A549 (cell line): ENCODE results near the gene CYP19A1. TPM values are rescaled to one million over a fixed set of nuclear protein-coding genes. Genes with fewer than 3 reads are reported as not detected.
A peak's percentile ranks its signal among the peaks of the same experiment; 100 is the strongest.

ENCODE experiments used
- ATAC-seq, 2 experiments: fragments of 200-7000 bp in 1 of 2; fragments of >200 bp in 1 of 2; cut with Nextera tagmentation in 1 of 2; cut with Tn5 transposase in 1 of 2; 3 replicates each; pipeline versions ENCODE4 v1.8.0 to v1.9.1; 2018 to 2020; ENCODE audit warnings: mild to moderate bottlenecking in 1 of 2, moderate library complexity in 1 of 2
- CTCF ChIA-PET: fragments of 300-600 bp; sonication (Branson Sonifier 250); formaldehyde crosslinking; extraction: SDS; loops from one replicate; lab custom pipeline; 2021; ENCODE audit warnings: antibody characterized with exemption, inconsistent platforms; lab: Yijun Ruan, JAX
- POLR2A ChIA-PET: fragments of 350-600 bp; formaldehyde crosslinking; extraction: SDS; loops from one replicate; lab custom pipeline; 2021; ENCODE audit warnings: antibody characterized with exemption, inconsistent platforms; lab: Yijun Ruan, JAX
- DNase-seq, 2 experiments: peaks; one replicate each; pipeline versions ENCODE4 v3.0.0 to v3.0.0-alpha.2; 2011 to 2016; ENCODE audit warnings: low read depth in 1 of 2, low spot score in 1 of 2
- FAIRE-seq: peaks from 2 replicates; lab custom pipeline; 2011; peaks lifted over from hg19 to GRCh38; lab: Jason Lieb, UNC
- H3K27ac ChIP-seq, 2 experiments: fragments of >200 bp; sonication (Bioruptor Twin); formaldehyde crosslinking; 3 replicates each; pipeline ENCODE4 v1.5.1; 2016 to 2017
- H3K4me1 ChIP-seq: fragments of >200 bp; sonication (Bioruptor Twin); formaldehyde crosslinking; 3 replicates; pipeline ENCODE4 v1.6.1; 2016
- H3K4me2 ChIP-seq: fragments of >200 bp; sonication (Bioruptor Twin); formaldehyde crosslinking; 3 replicates; pipeline ENCODE4 v1.6.1; 2016
- H3K4me3 ChIP-seq: fragments of >200 bp; sonication (Bioruptor Twin); formaldehyde crosslinking; 3 replicates; pipeline ENCODE4 v1.5.1; 2016
- H3K9me3 ChIP-seq: fragments of >200 bp; sonication (Bioruptor Twin); formaldehyde crosslinking; 3 replicates; pipeline ENCODE4 v1.6.1; 2016
- CEBPB ChIP-seq, 2 experiments: fragments of >200 bp in 1 of 2; sonication (Bioruptor Twin) in 1 of 2; formaldehyde crosslinking in 1 of 2; IDR thresholded peaks; 2 replicates each; pipeline ENCODE4 v1.6.1; 2012 to 2016
- E2F6 ChIP-seq: IDR thresholded peaks from 2 replicates; pipeline ENCODE4 v1.6.1; 2012; ENCODE audit warnings: low read depth, borderline replicate concordance
- EHMT2 ChIP-seq: fragments of 200-600 bp; sonication (generic); IDR thresholded peaks from 2 replicates; pipeline ENCODE4 v1.6.1; 2016; ENCODE audit warnings: antibody characterized with exemption, low read depth, mild to moderate bottlenecking, moderate library complexity
- FOSL2 ChIP-seq, 2 experiments: fragments of 450-650 bp in 1 of 2; fragments of >200 bp in 1 of 2; sonication (Bioruptor Twin) in 1 of 2; formaldehyde crosslinking; IDR thresholded peaks; 2 replicates each; pipeline versions ENCODE4 v1.5.0 to v1.6.1; 2016 to 2020; ENCODE audit warnings: mild to moderate bottlenecking in 1 of 2, moderate library complexity in 1 of 2
- HDAC2 ChIP-seq: fragments of 200-600 bp; sonication (generic); IDR thresholded peaks from 2 replicates; pipeline ENCODE4 v1.6.1; 2016
- JUN ChIP-seq, 2 experiments: fragments of >200 bp; sonication (Bioruptor Twin); formaldehyde crosslinking; IDR thresholded peaks; 2 replicates in 1 of 2; 3 replicates in 1 of 2; pipeline ENCODE4 v1.6.1; 2016 to 2017
- JUNB ChIP-seq: fragments of >200 bp; sonication (Bioruptor Twin); formaldehyde crosslinking; IDR thresholded peaks from 2 replicates; pipeline ENCODE4 v1.6.1; 2016
- KDM5A ChIP-seq: fragments of 200-600 bp; sonication (generic); IDR thresholded peaks from 2 replicates; pipeline ENCODE4 v1.6.1; 2016; ENCODE audit warnings: antibody characterized with exemption, mild to moderate bottlenecking
- MAFK ChIP-seq: fragments of 450-650 bp; IDR thresholded peaks from 2 replicates; pipeline ENCODE4 v1.6.1; 2014; ENCODE audit not compliant: partially characterized antibody
- NFE2L2 ChIP-seq: fragments of 150-350 bp; conservative IDR thresholded peaks from 2 replicates; pipeline ENCODE4 v1.6.1; 2014; ENCODE audit warnings: low read length
- NPAS2 ChIP-seq: fragments of 250-450 bp; sonication (Bioruptor Pico); IDR thresholded peaks from 2 replicates; pipeline ENCODE4 v1.8.0; 2022; ENCODE audit warnings: mild to moderate bottlenecking, moderate library complexity, borderline replicate concordance
- NR3C1 ChIP-seq: fragments of >200 bp; sonication (Bioruptor Twin); formaldehyde crosslinking; IDR thresholded peaks from 3 replicates; pipeline ENCODE4 v1.6.1; 2017
- PBX3 ChIP-seq: IDR thresholded peaks from 2 replicates; pipeline ENCODE4 v1.6.1; 2012
- PHF8 ChIP-seq: fragments of 200-600 bp; sonication (generic); IDR thresholded peaks from 2 replicates; pipeline ENCODE4 v1.6.1; 2016; ENCODE audit warnings: low read depth, mild to moderate bottlenecking, antibody characterized with exemption, moderate library complexity, borderline replicate concordance
- POLR2A ChIP-seq: IDR thresholded peaks from 2 replicates; pipeline ENCODE4 v1.6.1; 2012; ENCODE audit warnings: mild to moderate bottlenecking, low read length
- REST ChIP-seq: fragments of 200-600 bp; sonication (generic); IDR thresholded peaks from 2 replicates; pipeline ENCODE4 v1.6.1; 2016; ENCODE audit warnings: antibody characterized with exemption, mild to moderate bottlenecking, moderate library complexity
- SMC3 ChIP-seq: fragments of >200 bp; sonication (Bioruptor Twin); formaldehyde crosslinking; IDR thresholded peaks from 3 replicates; pipeline ENCODE4 v1.6.1; 2018; ENCODE audit warnings: inconsistent platforms
- TFCP2L1 ChIP-seq: fragments of 250-450 bp; sonication (Bioruptor Pico); IDR thresholded peaks from 2 replicates; pipeline ENCODE4 v1.5.0; 2021; ENCODE audit warnings: mild to moderate bottlenecking
- ZFP36 ChIP-seq: fragments of 450-650 bp; IDR thresholded peaks from 2 replicates; pipeline ENCODE4 v1.6.1; 2014; ENCODE audit warnings: borderline replicate concordance; ENCODE audit not compliant: partially characterized antibody
- whole genome bisulfite sequencing: methylation state at CpG from one replicate; pipeline ENCODE4 v1.1.6; 2017; ENCODE audit errors: missing lambda C conversion rate; 5-methylcytosine and 5-hydroxymethylcytosine counted together
- polyA plus RNA-seq, 4 experiments: library from polyadenylated mRNA; depleted of rRNA in 3 of 4; stranded (reverse); fragments of >200 nt; fragmentation: RNase III in 1 of 4; extraction: RNeasy Plus Mini Kit Qiagen cat#74134 plus additional on column Dnase treatment in 1 of 4; gene quantifications; 2 replicates in 3 of 4; 3 replicates in 1 of 4; pipeline ENCODE4 v1.2.3, GENCODE V29; 2011 to 2017

The CYP19A1 gene
- polyA plus RNA-seq, 2 of the 4 experiments (the other 2 are of a cell fraction) = 0.36 TPM; not detected in 1

GRCh38 chr15:51313644-51314280 is 24.6 kb downstream of the CYP19A1 start:
- ATAC-seq (no peak), DNase-seq (no peak), FAIRE-seq (no peak)
- Histone ChIP-seq H3K4me1 (peaks cover 18% of the 10 kb centered on the region; the same call in 2 of the 3 replicates), H3K4me2 (no peak overlapping the region), H3K27ac (no peak overlapping the region), H3K9me3 (no peaks in the 10 kb centered on the region), H3K4me3 (no peak overlapping the region)
- WGBS = 63% methylated on average over 10 of the region's 10 CpGs
- ChIA-PET POLR2A (no interaction called here), CTCF (interaction anchor here (1.4 to 5.9 kb wide), 5 partner anchors 15 to 151 kb away, joined by 4 to 24 read pairs (median 12); no protein-coding TSS in a partner anchor)
- TF ChIP-seq PHF8 (no peak), HDAC2 (no peak), EHMT2 (no peak), REST (no peak), NFE2L2 (no peak), TFCP2L1 (no peak), CEBPB (IDR thresholded peaks at IDR 0.05) (no peak), KDM5A (no peak), POLR2A (no peak), ZFP36 (no peak), SMC3 (no peak), MAFK (no peak), NR3C1 (no peak), E2F6 (no peak), NPAS2 (CRISPR knock-in tag) (no peak), PBX3 (no peak)

- peak overlapping the region; percentile 15; the same call in 2 of the 3 replicates for H3K4me2 ChIP-seq
- H3K9me3 ChIP-seq = no peaks in the 10 kb centered on the region
- CTCF ChIA-PET = interaction anchor here (1.2 to 5.9 kb wide), 6 partner anchors 14 to 150 kb away, joined by 3 to 24 read pairs (median 11); no protein-coding TSS in a partner anchor
- no peak; a peak in 1 of 6 replicates for ATAC-seq
- no peak overlapping the region for H3K4me3 ChIP-seq
- peaks cover 18% of the 10 kb centered on the region; the same call in 2 of the 3 replicates for H3K4me1 ChIP-seq
- POLR2A ChIA-PET = no interaction called here
- peak overlapping the region; percentile 6 to 34; a peak in 2 of 6 replicates for H3K27ac ChIP-seq
- FAIRE-seq = no peak
- TF ChIP-seq JUN (IDR thresholded peaks at IDR 0.05) (no peak), FOSL2 (IDR thresholded peaks at IDR 0.05) (no peak), FOSL2 (CRISPR knock-in tag; IDR thresholded peaks at IDR 0.05) (peak; percentile 70; the same call in 1 of the 2 replicates), JUNB (peak; percentile 44)
- DNase-seq = no peak
Measured at GRCh38 chr15:51313074-51313393, 25.4 kb downstream of the CYP19A1 start.
